Common myeloid progenitor, CD34-positive (primary cell): ENCODE results near the gene FXYD6.

Experiments
- CTCF ChIA-PET: fragments of 350-600 bp; sonication (Branson Sonifier 250); formaldehyde crosslinking; loops from one replicate; lab custom pipeline; 2021; ENCODE audit warnings: antibody characterized with exemption; lab: Charles Lee
- POLR2A ChIA-PET: fragments of 350-600 bp; sonication (Branson Sonifier 250); formaldehyde crosslinking; loops from one replicate; lab custom pipeline; 2021; ENCODE audit warnings: antibody characterized with exemption; lab: Charles Lee
- DNase-seq, 3 donors: peaks; one replicate each; pipeline versions ENCODE4 v3.0.0 to v3.0.0-alpha.2; 2013
- H3K27ac ChIP-seq, 2 experiments: 1 replicate in 1 of 2; 2 replicates in 1 of 2; pipeline ENCODE4 v1.7.0; 2013; ENCODE audit warnings: inconsistent platforms in 2 of 2, low read length in 2 of 2, mild to moderate bottlenecking in 2 of 2, low read depth in 1 of 2, moderate library complexity in 1 of 2; ENCODE audit not compliant: severe bottlenecking in 2 of 2, insufficient read depth in 1 of 2, poor library complexity in 1 of 2
- H3K27me3 ChIP-seq, 5 experiments: replicated peaks in 2 of 5; 1 replicate in 3 of 5; 2 replicates in 2 of 5; pipeline versions ENCODE4 v1.6.1 to v1.7.0; 2013; ENCODE audit warnings: low read length in 4 of 5, mild to moderate bottlenecking in 2 of 5, moderate library complexity in 2 of 5, inconsistent platforms in 1 of 5; ENCODE audit not compliant: insufficient read depth in 5 of 5, control insufficient read depth in 4 of 5
- H3K36me3 ChIP-seq, 4 experiments: 1 replicate in 2 of 4; 2 replicates in 2 of 4; pipeline versions ENCODE4 v1.6.1 to v1.7.0; 2013; ENCODE audit warnings: low read length in 3 of 4, control low read depth in 1 of 4, mild to moderate bottlenecking in 1 of 4; ENCODE audit not compliant: control insufficient read depth in 4 of 4, insufficient read depth in 4 of 4
- H3K4me1 ChIP-seq, 4 experiments: 1 replicate in 3 of 4; 2 replicates in 1 of 4; pipeline versions ENCODE4 v1.6.1 to v1.7.1; 2013; ENCODE audit warnings: low read length in 3 of 4, mild to moderate bottlenecking in 3 of 4, control low read depth in 1 of 4, inconsistent platforms in 1 of 4, moderate library complexity in 1 of 4; ENCODE audit not compliant: control insufficient read depth in 4 of 4, insufficient read depth in 4 of 4; ENCODE audit errors: control extremely low read depth in 1 of 4
- H3K4me3 ChIP-seq, 7 experiments: 1 replicate in 4 of 7; 2 replicates in 3 of 7; pipeline versions ENCODE4 v1.5.1 to v1.7.0; 2013; ENCODE audit warnings: mild to moderate bottlenecking in 7 of 7, low read length in 6 of 7, moderate library complexity in 6 of 7, inconsistent platforms in 2 of 7, low read depth in 2 of 7, control low read depth in 1 of 7; ENCODE audit not compliant: insufficient read depth in 4 of 7, control insufficient read depth in 1 of 7; ENCODE audit errors: extremely low read depth in 1 of 7
- H3K9me3 ChIP-seq, 5 experiments: 1 replicate in 4 of 5; 2 replicates in 1 of 5; pipeline versions ENCODE4 v1.6.1 to v1.7.1; 2013; ENCODE audit warnings: low read length in 4 of 5, mild to moderate bottlenecking in 2 of 5, inconsistent platforms in 1 of 5, low read depth in 1 of 5, moderate library complexity in 1 of 5; ENCODE audit not compliant: control insufficient read depth in 4 of 5, insufficient read depth in 2 of 5; ENCODE audit errors: control extremely low read depth in 1 of 5
- WGBS: methylation state at CpG from one replicate; pipeline ENCODE4 v1.1.5; 2013; ENCODE audit not compliant: insufficient coverage; 5-methylcytosine and 5-hydroxymethylcytosine counted together

FXYD6 gene

GRCh38 chr11:117871160-117871559, 5.3 kb downstream of the FXYD6 start:
- 97% methylated on average over 13 of the region's 18 CpGs for WGBS
- H3K4me1 ChIP-seq, result peaks cover 8 to 42% (median 38%) of the 10 kb centered on the region in 4 experiments
- DNase-seq, result no peak
- no peaks in the 10 kb centered on the region for H3K9me3 ChIP-seq
- H3K27me3 ChIP-seq, result peaks cover 0 to 12% (median 3%) of the 10 kb centered on the region in 5 experiments
- no peak overlapping the region for H3K4me3 ChIP-seq
- no peak overlapping the region for H3K27ac ChIP-seq
- ChIA-PET CTCF (interaction anchor here (1.3 kb wide), 1 partner anchor 25 kb away, joined by 3 read pairs; no protein-coding TSS in a partner anchor), POLR2A (interaction anchor here (0.6 to 1.1 kb wide), 3 partner anchors 47 to 1207 kb away, joined by 3 to 5 read pairs (median 4); partner anchors contain the start of gene FXYD2)
- H3K36me3 ChIP-seq, result no peaks in the 10 kb centered on the region

GRCh38 chr11:117870103-117870952, 6.1 kb downstream of the FXYD6 start:
- POLR2A ChIA-PET, result interaction anchor here (0.6 to 1.1 kb wide), 3 partner anchors 46 to 1208 kb away, joined by 3 to 5 read pairs (median 4); partner anchors contain the start of gene FXYD2
- H3K27me3 ChIP-seq, result peaks cover 0 to 4% (median 0%) of the 10 kb centered on the region in 5 experiments
- peaks cover 8 to 34% (median 29%) of the 10 kb centered on the region in 4 experiments for H3K4me1 ChIP-seq
- no peaks in the 10 kb centered on the region for H3K36me3 ChIP-seq
- WGBS, result 89% methylated on average over 7 of the region's 9 CpGs
- DNase-seq, result no peak
- CTCF ChIA-PET, result interaction anchor here (1.3 kb wide), 1 partner anchor 24 kb away, joined by 3 read pairs; no protein-coding TSS in a partner anchor
- H3K4me3 ChIP-seq, result no peak overlapping the region
- H3K27ac ChIP-seq, result no peak overlapping the region
- no peaks in the 10 kb centered on the region for H3K9me3 ChIP-seq

DNA sequence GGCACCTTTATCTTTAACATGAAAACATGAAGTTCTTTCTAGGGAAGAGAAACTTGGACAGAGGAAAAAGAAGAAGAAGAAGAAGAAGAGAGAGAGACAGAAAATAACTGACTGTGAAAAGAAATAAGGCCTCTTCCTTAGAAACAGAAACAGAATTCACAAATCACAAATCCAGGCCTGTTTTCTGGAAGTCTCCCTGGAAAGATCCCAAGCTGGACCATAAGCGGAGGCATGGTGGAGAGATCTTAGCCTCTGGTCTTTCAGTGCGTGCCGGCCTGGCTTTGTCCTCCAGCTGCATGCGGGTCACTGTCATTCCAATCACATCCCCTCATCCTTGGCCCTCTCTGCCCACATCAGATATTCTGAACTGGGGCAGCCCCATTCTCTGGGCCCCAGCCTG, 6.9 kb downstream of the FXYD6 start:
- DNase-seq, result no peak
- WGBS, result 90% methylated on average over 2 of the region's 4 CpGs
- Histone ChIP-seq H3K36me3 (no peaks in the 10 kb centered on the region), H3K27ac (no peak overlapping the region), H3K4me1 (peaks cover 8 to 30% (median 23%) of the 10 kb centered on the region in 4 experiments), H3K9me3 (no peaks in the 10 kb centered on the region), H3K27me3 (no peaks in the 10 kb centered on the region), H3K4me3 (no peak overlapping the region)
- ChIA-PET CTCF (no interaction called here), POLR2A (no interaction called here)

DNA sequence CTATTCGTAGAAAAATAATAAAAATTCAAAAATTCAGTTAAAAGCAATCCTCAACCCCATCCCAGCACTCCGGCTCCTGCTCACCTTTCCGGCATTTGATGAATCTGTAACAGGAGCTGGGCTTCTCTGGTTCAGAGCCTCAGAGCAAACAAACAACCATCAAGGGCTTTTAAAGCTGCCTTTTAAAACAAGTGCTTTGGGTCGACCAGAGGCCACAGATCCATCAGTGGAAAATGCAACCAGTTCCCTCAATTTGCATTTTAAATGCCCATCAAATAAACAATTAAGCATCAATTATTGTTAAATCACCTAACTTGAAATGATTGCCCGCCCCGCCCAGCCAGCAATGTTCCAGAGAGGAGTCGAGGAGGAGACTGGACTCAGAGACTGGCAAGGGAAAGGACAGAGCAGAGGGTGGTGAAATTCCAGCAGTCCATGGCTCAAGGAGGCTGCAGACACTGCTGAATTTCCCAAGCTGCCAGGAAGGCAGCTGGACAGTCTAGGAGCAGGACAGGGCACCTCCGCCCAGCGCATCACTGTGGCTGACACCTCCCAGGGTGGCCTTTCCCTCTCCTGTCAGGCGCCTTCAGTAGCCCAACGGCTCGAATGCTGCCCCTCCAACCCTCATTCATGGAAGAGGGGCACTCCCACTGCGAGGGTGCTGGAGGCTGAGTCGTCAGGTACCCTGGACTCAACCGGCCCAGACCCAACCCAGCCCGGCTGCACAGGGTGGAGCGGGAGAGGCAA, 7.5 kb downstream of the FXYD6 start:
- H3K9me3 ChIP-seq, result no peaks in the 10 kb centered on the region
- 94% methylated on average over 14 of the region's 17 CpGs for WGBS
- DNase-seq, result no peak
- H3K27me3 ChIP-seq, result no peaks in the 10 kb centered on the region
- no peak overlapping the region for H3K27ac ChIP-seq
- no peaks in the 10 kb centered on the region for H3K36me3 ChIP-seq
- ChIA-PET CTCF (no interaction called here), POLR2A (no interaction called here)
- peaks cover 7 to 24% (median 17%) of the 10 kb centered on the region in 4 experiments for H3K4me1 ChIP-seq
- H3K4me3 ChIP-seq, result no peak overlapping the region

DNA sequence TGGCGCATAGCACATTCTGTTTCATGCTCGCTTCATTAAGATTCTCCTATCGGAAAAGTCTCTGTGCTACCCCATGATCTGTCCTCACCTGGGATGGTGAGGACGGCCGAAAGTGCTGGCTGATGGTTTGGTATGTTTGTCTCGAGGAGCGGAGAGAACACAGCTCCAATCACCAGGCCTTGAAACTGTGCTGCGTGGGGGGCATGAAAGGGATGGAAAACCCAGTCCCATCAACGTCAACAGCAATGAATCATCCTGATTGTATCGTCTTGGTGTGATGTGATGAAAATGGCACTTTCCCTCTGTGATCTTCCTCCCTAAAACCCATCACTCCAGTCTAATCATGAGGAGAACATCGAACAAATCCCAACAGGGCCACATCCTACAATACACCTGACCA, 8.4 kb downstream of the FXYD6 start:
- ChIA-PET CTCF (interaction anchor here (0.8 to 1.3 kb wide), 3 partner anchors 32 to 186 kb away, joined by 3 to 5 read pairs (median 3); no protein-coding TSS in a partner anchor), POLR2A (no interaction called here)
- Histone ChIP-seq H3K9me3 (no peaks in the 10 kb centered on the region), H3K4me3 (no peak overlapping the region), H3K27ac (no peak overlapping the region), H3K36me3 (no peaks in the 10 kb centered on the region), H3K4me1 (peaks cover 1 to 15% (median 8%) of the 10 kb centered on the region in 4 experiments), H3K27me3 (no peaks in the 10 kb centered on the region)
- WGBS, result 100% methylated on average over 3 of the region's 11 CpGs
- no peak for DNase-seq

GRCh38 chr11:117866526-117866925, 9.9 kb downstream of the FXYD6 start:
- H3K4me1 ChIP-seq, result peaks cover 0 to 12% (median 9%) of the 10 kb centered on the region in 4 experiments
- H3K4me3 ChIP-seq, result no peak overlapping the region
- H3K27ac ChIP-seq, result no peak overlapping the region
- 94% methylated on average over 3 of the region's 5 CpGs for WGBS
- no peaks in the 10 kb centered on the region for H3K9me3 ChIP-seq
- POLR2A ChIA-PET, result interaction anchor here (0.6 kb wide), 1 partner anchor 30 kb away, joined by 4 read pairs; no protein-coding TSS in a partner anchor
- DNase-seq, result no peak
- no peaks in the 10 kb centered on the region for H3K36me3 ChIP-seq
- CTCF ChIA-PET, result interaction anchor here (1.2 to 2.1 kb wide), 2 partner anchors 22 to 53 kb away, joined by 3 to 4 read pairs; no protein-coding TSS in a partner anchor
- H3K27me3 ChIP-seq, result no peaks in the 10 kb centered on the region
